GM18498 (cell line): ENCODE data around the gene POP4.
"Not testable (repeated sequence)": the region's sequence is repeated elsewhere in the genome, so short reads cannot be mapped to it uniquely, and the experiment has no call there.

Source experiments
- ATAC-seq: cut with Tn5 transposase; IDR thresholded peaks from one replicate; pipeline ENCODE4 v1.9.1; 2021; ENCODE audit warnings: mild to moderate bottlenecking, moderate library complexity; ENCODE audit not compliant: unreplicated experiment

POP4 gene

GRCh38 chr19:29605653-29606419, at the start of gene POP4:
POP4 (plus strand) TSS chr19:29606283; CDS start chr19:29606319, 36 bp downstream.
- ATAC-seq, result peak; percentile 72

GRCh38 chr19:29559110-29559509, 47.0 kb upstream of the POP4 start:
- ATAC-seq, result not testable (repeated sequence)

GRCh38 chr19:29559743-29560142, 46.3 kb upstream of the POP4 start:
- no peak for ATAC-seq

GRCh38 chr19:29560313-29561075, 45.6 kb upstream of the POP4 start:
- no peak for ATAC-seq

- ATAC-seq, result no peak
These were observed 44.5 kb upstream of the POP4 start for GRCh38 chr19:29561601-29562000.

GRCh38 chr19:29562299-29563297, 43.5 kb upstream of the POP4 start:
- ATAC-seq, result no peak

- ATAC-seq, result no peak
These were observed 42.5 kb upstream of the POP4 start for GRCh38 chr19:29563486-29564101.

- no peak for ATAC-seq
These were observed 41.5 kb upstream of the POP4 start for GRCh38 chr19:29564574-29565005.

GRCh38 chr19:29565171-29565570, 40.9 kb upstream of the POP4 start:
- no peak for ATAC-seq

- ATAC-seq, result no peak
These were observed 39.5 kb upstream of the POP4 start for GRCh38 chr19:29566496-29567054.

GRCh38 chr19:29567366-29567915, 38.6 kb upstream of the POP4 start:
- no peak for ATAC-seq

GRCh38 chr19:29568036-29569025, 37.8 kb upstream of the POP4 start:
- ATAC-seq, result no peak

- ATAC-seq, result no peak
These were observed 36.8 kb upstream of the POP4 start for GRCh38 chr19:29569038-29569911.

- ATAC-seq, result no peak
These were observed 34.9 kb upstream of the POP4 start for GRCh38 chr19:29571181-29571580.

- ATAC-seq, result no peak
These were observed 32.6 kb upstream of the POP4 start for GRCh38 chr19:29573486-29573885.

- no peak for ATAC-seq
These were observed 31.6 kb upstream of the POP4 start for GRCh38 chr19:29574510-29574909.

GRCh38 chr19:29576046-29576606, 30.0 kb upstream of the POP4 start:
- ATAC-seq, result no peak
